Activated CD8-positive, alpha-beta memory T cell treated with anti-CD3 and anti-CD28 coated beads, Interleukin-2, amount 10 ng/mL, durations not matched to agents 7 days and 5 days (primary cell): ENCODE measurements around the gene HCN1. TPM values are rescaled to one million over a fixed set of nuclear protein-coding genes. Genes with fewer than 3 reads are reported as not detected.

Experiments used
- ATAC-seq: fragments of 150-1000 bp; cut with Tn5 transposase; one replicate; pipeline ENCODE4 v1.10.0; 2021; ENCODE audit warnings: moderate library complexity
- CTCF ChIA-PET: fragments of 350-600 bp; sonication (Branson Sonifier 250); formaldehyde crosslinking; loops from one replicate; lab custom pipeline; 2021; ENCODE audit warnings: antibody characterized with exemption; lab: Charles Lee
- DNase-seq: peaks from one replicate; pipeline ENCODE4 v3.0.0-alpha.2; 2020
- H3K27ac Mint-ChIP-seq: one replicate; pipeline ENCODE4 v1.8.0; 2021; ENCODE audit warnings: mild to moderate bottlenecking, mixed read lengths
- H3K27me3 Mint-ChIP-seq: one replicate; pipeline ENCODE4 v1.8.0; 2021; ENCODE audit warnings: mixed read lengths
- H3K36me3 Mint-ChIP-seq: one replicate; pipeline ENCODE4 v1.8.0; 2021; ENCODE audit warnings: mild to moderate bottlenecking, mixed read lengths
- H3K4me1 Mint-ChIP-seq: one replicate; pipeline ENCODE4 v1.8.0; 2021; ENCODE audit warnings: mixed read lengths
- H3K4me3 Mint-ChIP-seq: one replicate; pipeline ENCODE4 v1.8.0; 2021; ENCODE audit warnings: mild to moderate bottlenecking, moderate library complexity, mixed read lengths
- H3K9me3 Mint-ChIP-seq: one replicate; pipeline ENCODE4 v1.8.0; 2022; ENCODE audit warnings: low read depth, mixed read lengths
- total RNA-seq, 2 experiments: library from RNA; stranded (reverse); gene quantifications; one replicate each; pipeline ENCODE4 v1.2.3, GENCODE V29; 2021

The HCN1 gene
- total RNA-seq, 2 experiments from 2014 or later = not detected

- CTCF ChIA-PET = no interaction called here
- Mint-ChIP-seq H3K36me3 (no peaks in the 10 kb centered on the region), H3K4me3 (no peak overlapping the region), H3K27ac (no peak overlapping the region), H3K9me3 (peaks cover 8% of the 10 kb centered on the region), H3K27me3 (no peaks in the 10 kb centered on the region), H3K4me1 (no peaks in the 10 kb centered on the region)
- ATAC-seq = no peak
- no peak for DNase-seq
Measured at GRCh38 chr5:45277860-45278259, 418.3 kb downstream of the HCN1 start.

DNA sequence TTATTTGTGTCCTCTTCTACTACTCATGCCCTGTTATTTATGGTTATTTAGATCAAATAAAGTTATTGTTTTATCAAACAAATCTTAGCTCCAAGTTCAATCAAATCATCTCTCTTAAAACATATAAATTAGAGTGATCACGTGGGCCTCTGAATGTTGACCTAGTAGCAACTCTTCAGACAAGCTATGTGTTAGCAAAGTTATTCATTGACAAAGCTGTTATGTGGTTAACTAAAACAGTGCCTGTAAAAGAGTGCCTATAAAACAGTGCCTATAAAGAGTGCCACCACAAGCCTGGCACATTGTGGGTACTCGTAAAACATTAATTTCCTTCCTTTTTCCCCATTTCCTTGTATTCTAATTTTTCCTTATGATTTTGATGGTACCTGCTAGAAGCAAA is 421.9 kb downstream of the HCN1 start:
- Mint-ChIP-seq H3K27me3 (no peaks in the 10 kb centered on the region), H3K4me1 (no peaks in the 10 kb centered on the region), H3K36me3 (no peaks in the 10 kb centered on the region), H3K4me3 (no peak overlapping the region), H3K27ac (no peak overlapping the region), H3K9me3 (peaks cover 8% of the 10 kb centered on the region)
- DNase-seq (no peak), ATAC-seq (no peak)
- CTCF ChIA-PET = no interaction called here

DNA sequence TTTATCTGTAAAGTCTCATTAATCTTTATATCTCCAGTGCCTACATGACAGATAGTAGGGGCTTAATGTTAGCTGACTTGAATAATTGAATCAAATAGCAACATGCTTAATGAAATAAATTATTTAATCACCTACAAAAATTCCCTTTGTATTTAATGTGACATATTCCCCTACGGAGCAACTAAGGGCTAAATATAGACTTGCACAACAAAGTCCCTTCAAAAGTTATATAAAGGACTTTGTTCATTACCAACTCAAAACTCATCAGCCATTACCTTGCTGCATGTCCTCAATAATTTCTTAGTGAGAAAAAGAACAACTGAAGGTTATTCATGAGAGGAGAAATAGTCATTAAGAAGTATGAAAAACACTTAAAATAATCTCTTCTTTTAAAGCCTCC is 424.6 kb downstream of the HCN1 start:
- no peak for DNase-seq
- no peak overlapping the region for H3K4me3 Mint-ChIP-seq
- no peak for ATAC-seq
- H3K27ac Mint-ChIP-seq = no peak overlapping the region
- no peaks in the 10 kb centered on the region for H3K36me3 Mint-ChIP-seq
- H3K4me1 Mint-ChIP-seq = no peaks in the 10 kb centered on the region
- H3K9me3 Mint-ChIP-seq = peaks cover 11% of the 10 kb centered on the region
- H3K27me3 Mint-ChIP-seq = no peaks in the 10 kb centered on the region
- CTCF ChIA-PET = no interaction called here

- H3K27me3 Mint-ChIP-seq = no peaks in the 10 kb centered on the region
- no peaks in the 10 kb centered on the region for H3K36me3 Mint-ChIP-seq
- peaks cover 15% of the 10 kb centered on the region for H3K9me3 Mint-ChIP-seq
- no peak overlapping the region for H3K4me3 Mint-ChIP-seq
- no peak for DNase-seq
- CTCF ChIA-PET = no interaction called here
- no peak for ATAC-seq
- H3K27ac Mint-ChIP-seq = no peak overlapping the region
- no peaks in the 10 kb centered on the region for H3K4me1 Mint-ChIP-seq
Measured at GRCh38 chr5:45264447-45264846, 431.7 kb downstream of the HCN1 start.

- no peak overlapping the region for H3K4me3 Mint-ChIP-seq
- no peak for DNase-seq
- no peak for ATAC-seq
- H3K27ac Mint-ChIP-seq = no peak overlapping the region
- CTCF ChIA-PET = no interaction called here
- H3K27me3 Mint-ChIP-seq = no peaks in the 10 kb centered on the region
- no peaks in the 10 kb centered on the region for H3K4me1 Mint-ChIP-seq
- no peaks in the 10 kb centered on the region for H3K36me3 Mint-ChIP-seq
- H3K9me3 Mint-ChIP-seq = peaks cover 13% of the 10 kb centered on the region
Measured at GRCh38 chr5:45262061-45262590, 434.1 kb downstream of the HCN1 start.

DNA sequence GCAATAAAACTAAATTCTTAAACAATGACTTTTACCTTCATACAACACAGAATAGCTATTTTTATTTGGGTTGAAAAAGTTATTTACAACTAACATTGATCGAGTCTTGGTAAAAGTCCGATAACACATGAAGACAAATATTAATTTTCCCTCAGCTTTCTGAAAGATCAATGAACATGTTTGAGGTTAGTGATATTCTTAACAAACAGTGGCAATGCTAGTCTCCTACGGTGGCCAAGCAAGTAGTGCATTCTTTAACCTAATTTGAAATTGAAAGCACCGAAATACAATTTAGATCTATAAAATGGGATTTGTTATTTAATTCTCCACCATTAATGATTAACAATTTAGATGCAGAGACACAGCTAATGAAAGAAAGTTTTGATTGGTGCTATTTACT is 435.1 kb downstream of the HCN1 start:
- Mint-ChIP-seq H3K4me3 (no peak overlapping the region), H3K27ac (no peak overlapping the region), H3K27me3 (no peaks in the 10 kb centered on the region), H3K9me3 (peaks cover 13% of the 10 kb centered on the region), H3K4me1 (no peaks in the 10 kb centered on the region), H3K36me3 (no peaks in the 10 kb centered on the region)
- DNase-seq (no peak), ATAC-seq (no peak)
- CTCF ChIA-PET = no interaction called here

GRCh38 chr5:45260292-45260691 is 435.9 kb downstream of the HCN1 start:
- Mint-ChIP-seq H3K36me3 (no peaks in the 10 kb centered on the region), H3K27me3 (no peaks in the 10 kb centered on the region), H3K4me1 (no peaks in the 10 kb centered on the region), H3K9me3 (peaks cover 13% of the 10 kb centered on the region), H3K4me3 (no peak overlapping the region), H3K27ac (no peak overlapping the region)
- no peak for ATAC-seq
- no peak for DNase-seq
- CTCF ChIA-PET = no interaction called here

DNA sequence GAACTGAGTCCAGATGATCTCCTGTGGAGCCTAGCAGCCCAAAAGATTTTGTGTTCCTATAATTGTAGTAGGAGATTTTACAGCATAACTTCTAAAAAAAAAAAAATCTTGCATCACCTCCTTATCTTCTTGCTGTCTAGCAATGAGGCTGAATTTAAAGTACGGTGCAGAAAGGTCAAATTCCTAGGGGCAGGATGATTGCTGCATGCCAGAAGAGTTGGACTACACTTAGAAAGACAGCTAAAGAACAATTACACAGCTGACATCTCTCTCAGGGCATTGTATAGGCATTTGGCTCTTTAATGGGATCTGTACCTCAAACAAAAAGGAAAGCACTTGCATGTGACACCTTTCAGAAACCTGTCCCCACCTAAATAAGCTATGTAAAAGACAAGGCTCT is 443.2 kb downstream of the HCN1 start:
- H3K4me1 Mint-ChIP-seq = no peaks in the 10 kb centered on the region
- no peaks in the 10 kb centered on the region for H3K36me3 Mint-ChIP-seq
- CTCF ChIA-PET = no interaction called here
- ATAC-seq (no peak), DNase-seq (no peak)
- H3K9me3 Mint-ChIP-seq = peaks cover 10% of the 10 kb centered on the region
- H3K4me3 Mint-ChIP-seq = no peak overlapping the region
- H3K27me3 Mint-ChIP-seq = no peaks in the 10 kb centered on the region
- no peak overlapping the region for H3K27ac Mint-ChIP-seq

- Mint-ChIP-seq H3K36me3 (no peaks in the 10 kb centered on the region), H3K9me3 (peaks cover 13% of the 10 kb centered on the region), H3K4me1 (no peaks in the 10 kb centered on the region), H3K27ac (no peak overlapping the region), H3K4me3 (no peak overlapping the region), H3K27me3 (no peaks in the 10 kb centered on the region)
- DNase-seq (no peak), ATAC-seq (no peak)
- CTCF ChIA-PET = no interaction called here
Measured at GRCh38 chr5:45252541-45252940, 443.6 kb downstream of the HCN1 start.

- H3K27ac Mint-ChIP-seq = no peak overlapping the region
- peaks cover 9% of the 10 kb centered on the region for H3K9me3 Mint-ChIP-seq
- H3K27me3 Mint-ChIP-seq = no peaks in the 10 kb centered on the region
- ATAC-seq = no peak
- H3K4me1 Mint-ChIP-seq = no peaks in the 10 kb centered on the region
- H3K36me3 Mint-ChIP-seq = no peaks in the 10 kb centered on the region
- H3K4me3 Mint-ChIP-seq = no peak overlapping the region
- CTCF ChIA-PET = no interaction called here
- no peak for DNase-seq
Measured at GRCh38 chr5:45225571-45226031, 470.6 kb downstream of the HCN1 start.

- no peak overlapping the region for H3K4me3 Mint-ChIP-seq
- CTCF ChIA-PET = no interaction called here
- no peaks in the 10 kb centered on the region for H3K36me3 Mint-ChIP-seq
- ATAC-seq (no peak), DNase-seq (no peak)
- H3K4me1 Mint-ChIP-seq = no peaks in the 10 kb centered on the region
- no peak overlapping the region for H3K27ac Mint-ChIP-seq
- H3K9me3 Mint-ChIP-seq = no peaks in the 10 kb centered on the region
- no peaks in the 10 kb centered on the region for H3K27me3 Mint-ChIP-seq
Measured at GRCh38 chr5:45205403-45205961, 490.7 kb downstream of the HCN1 start.
